Mesenchymal stem cell (in vitro differentiated cells and primary cell): Measurements from ENCODE around the gene ABTB2.

Experiments used
- DNase-seq: peaks from one replicate; pipeline ENCODE4 v3.0.0-alpha.2; 2013
- H2AFZ ChIP-seq: one replicate; pipeline ENCODE4 v1.6.1; 2013; ENCODE audit warnings: low read depth, mild to moderate bottlenecking, control low read depth, inconsistent platforms, low read length, moderate library complexity
- H2AK5ac ChIP-seq: 2 replicates; pipeline ENCODE4 v1.6.1; 2013; ENCODE audit warnings: low read length, moderate library complexity, mild to moderate bottlenecking, inconsistent platforms; ENCODE audit not compliant: severe bottlenecking
- H2BK120ac ChIP-seq: one replicate; pipeline ENCODE4 v1.6.1; 2013; ENCODE audit warnings: low read depth, mild to moderate bottlenecking, inconsistent platforms, low read length, moderate library complexity
- H2BK12ac ChIP-seq, 2 experiments: one replicate each; pipeline ENCODE4 v1.6.1; 2013; ENCODE audit warnings: inconsistent platforms in 2 of 2, low read length in 2 of 2, mild to moderate bottlenecking in 2 of 2, moderate library complexity in 2 of 2, control low read depth in 1 of 2
- H2BK15ac ChIP-seq: one replicate; pipeline ENCODE4 v1.6.1; 2013; ENCODE audit warnings: mild to moderate bottlenecking, low read depth, inconsistent platforms; ENCODE audit not compliant: poor library complexity, severe bottlenecking
- H2BK5ac ChIP-seq: 2 replicates; pipeline ENCODE4 v1.6.1; 2013; ENCODE audit warnings: low read depth, mild to moderate bottlenecking, low read length, control low read depth, inconsistent platforms; ENCODE audit not compliant: poor library complexity, severe bottlenecking
- H3K14ac ChIP-seq, 2 experiments: one replicate each; pipeline ENCODE4 v1.6.1; 2013; ENCODE audit warnings: inconsistent platforms in 2 of 2, low read length in 2 of 2, control low read depth in 1 of 2, mild to moderate bottlenecking in 1 of 2, moderate library complexity in 1 of 2
- H3K18ac ChIP-seq, 2 experiments: one replicate each; pipeline ENCODE4 v1.6.1; 2013; ENCODE audit warnings: inconsistent platforms in 2 of 2, low read length in 2 of 2, control low read depth in 1 of 2, low read depth in 1 of 2, mild to moderate bottlenecking in 1 of 2
- H3K23ac ChIP-seq, 2 experiments: one replicate each; pipeline ENCODE4 v1.6.1; 2013; ENCODE audit warnings: inconsistent platforms in 2 of 2, low read length in 2 of 2, mild to moderate bottlenecking in 2 of 2, moderate library complexity in 2 of 2, control low read depth in 1 of 2
- H3K27ac ChIP-seq: 2 replicates; pipeline ENCODE4 v1.5.1; 2013; ENCODE audit warnings: mild to moderate bottlenecking, moderate library complexity, low read length, control low read depth, inconsistent platforms; ENCODE audit not compliant: poor library complexity, severe bottlenecking
- H3K27me3 ChIP-seq, 2 experiments: 2 replicates each; pipeline versions ENCODE4 v1.6.1 to v1.7.0; 2013; ENCODE audit warnings: low read length in 2 of 2, mild to moderate bottlenecking in 2 of 2, moderate library complexity in 2 of 2, control low read depth in 1 of 2, inconsistent platforms in 1 of 2; ENCODE audit not compliant: control insufficient read depth in 1 of 2, insufficient read depth in 1 of 2
- H3K36me3 ChIP-seq, 2 experiments: 2 replicates each; pipeline versions ENCODE4 v1.6.1 to v1.7.0; 2013; ENCODE audit warnings: low read length in 2 of 2, control low read depth in 1 of 2, inconsistent platforms in 1 of 2, low read depth in 1 of 2, mild to moderate bottlenecking in 1 of 2; ENCODE audit not compliant: insufficient read depth in 2 of 2, control insufficient read depth in 1 of 2
- H3K4ac ChIP-seq, 2 experiments: one replicate each; pipeline ENCODE4 v1.6.1; 2013; ENCODE audit warnings: inconsistent platforms in 2 of 2, low read length in 2 of 2, mild to moderate bottlenecking in 2 of 2, moderate library complexity in 2 of 2, control low read depth in 1 of 2, low read depth in 1 of 2
- H3K4me1 ChIP-seq: 2 replicates; pipeline ENCODE4 v1.6.1; 2013; ENCODE audit warnings: low read depth, low read length, control low read depth; ENCODE audit not compliant: control insufficient read depth, insufficient read depth
- H3K4me2 ChIP-seq: 2 replicates; pipeline ENCODE4 v1.6.1; 2013; ENCODE audit warnings: low read length, mild to moderate bottlenecking, inconsistent platforms; ENCODE audit not compliant: poor library complexity, severe bottlenecking
- H3K4me3 ChIP-seq, 2 experiments: 2 replicates each; pipeline versions ENCODE4 v1.5.1 to v1.7.0; 2013; ENCODE audit warnings: low read length in 2 of 2, mild to moderate bottlenecking in 2 of 2, control low read depth in 1 of 2, low read depth in 1 of 2; ENCODE audit not compliant: insufficient read depth in 1 of 2
- H3K79me1 ChIP-seq: replicated peaks from 2 replicates; pipeline ENCODE4 v1.6.1; 2013; ENCODE audit warnings: mild to moderate bottlenecking, control low read depth, low read length, inconsistent platforms; ENCODE audit not compliant: poor library complexity, severe bottlenecking
- H3K9ac ChIP-seq: 2 replicates; pipeline ENCODE4 v1.7.0; 2013; ENCODE audit warnings: mild to moderate bottlenecking, low read length, moderate library complexity
- H3K9me3 ChIP-seq: 2 replicates; pipeline ENCODE4 v1.7.0; 2013; ENCODE audit warnings: mild to moderate bottlenecking, low read length; ENCODE audit not compliant: control insufficient read depth
- H4K8ac ChIP-seq: one replicate; pipeline ENCODE4 v1.6.1; 2013; ENCODE audit warnings: inconsistent platforms, mild to moderate bottlenecking, low read length, moderate library complexity
- H4K91ac ChIP-seq: one replicate; pipeline ENCODE4 v1.6.1; 2013; ENCODE audit warnings: mild to moderate bottlenecking, low read length, inconsistent platforms
- WGBS: methylation state at CpG from one replicate; pipeline ENCODE4 v1.1.7; 2013; ENCODE audit warnings: mixed read lengths; 5-methylcytosine and 5-hydroxymethylcytosine counted together

The ABTB2 gene

GRCh38 chr11:34267013-34267412 is 90.8 kb downstream of the ABTB2 start:
- Histone ChIP-seq H2AK5ac (peak overlapping the region; percentile 21), H3K9ac (peak overlapping the region; percentile 13), H2BK120ac (no peak overlapping the region), H3K79me1 (peaks cover 42% of the 10 kb centered on the region), H3K4me2 (no peak overlapping the region), H3K36me3 (no peaks in the 10 kb centered on the region), H2BK12ac (peak overlapping the region in 1 of 2 experiments; percentile 8), H2BK5ac (no peak overlapping the region), H3K27ac (no peak overlapping the region), H3K14ac (no peak overlapping the region), H2AFZ (no peak overlapping the region), H3K23ac (no peak overlapping the region), H2BK15ac (no peak overlapping the region), H3K9me3 (no peaks in the 10 kb centered on the region), H3K18ac (no peak overlapping the region), H4K8ac (no peak overlapping the region), H3K4ac (no peak overlapping the region), H3K4me3 (peak overlapping the region in 1 of 2 experiments; percentile 30), H4K91ac (no peak overlapping the region), H3K27me3 (peaks cover 0 to 9% of the 10 kb centered on the region in 2 experiments), H3K4me1 (peaks cover 28% of the 10 kb centered on the region)
- WGBS, result 84% methylated on average over 9 of the region's 11 CpGs
- no peak for DNase-seq

- H3K9me3 ChIP-seq, result no peaks in the 10 kb centered on the region
- no peak overlapping the region for H2AFZ ChIP-seq
- peak overlapping the region; percentile 19 for H3K27ac ChIP-seq
- H4K91ac ChIP-seq, result no peak overlapping the region
- no peak overlapping the region for H2BK12ac ChIP-seq
- H2BK15ac ChIP-seq, result no peak overlapping the region
- no peak overlapping the region for H4K8ac ChIP-seq
- no peak overlapping the region for H2BK120ac ChIP-seq
- no peak overlapping the region for H3K4me2 ChIP-seq
- H3K4me1 ChIP-seq, result peaks cover 28% of the 10 kb centered on the region
- H2AK5ac ChIP-seq, result peak overlapping the region; percentile 51
- WGBS, result 65% methylated on average over 8 of the region's 11 CpGs
- H3K14ac ChIP-seq, result no peak overlapping the region
- DNase-seq, result peak; percentile 70
- peaks cover 0 to 9% of the 10 kb centered on the region in 2 experiments for H3K27me3 ChIP-seq
- H2BK5ac ChIP-seq, result no peak overlapping the region
- peak overlapping the region; percentile 44 for H3K9ac ChIP-seq
- H3K4ac ChIP-seq, result no peak overlapping the region
- H3K18ac ChIP-seq, result no peak overlapping the region
- H3K23ac ChIP-seq, result no peak overlapping the region
- H3K79me1 ChIP-seq, result peaks cover 42% of the 10 kb centered on the region
- H3K4me3 ChIP-seq, result no peak overlapping the region
- no peaks in the 10 kb centered on the region for H3K36me3 ChIP-seq
Measured at GRCh38 chr11:34266090-34266912, 91.5 kb downstream of the ABTB2 start.

DNA sequence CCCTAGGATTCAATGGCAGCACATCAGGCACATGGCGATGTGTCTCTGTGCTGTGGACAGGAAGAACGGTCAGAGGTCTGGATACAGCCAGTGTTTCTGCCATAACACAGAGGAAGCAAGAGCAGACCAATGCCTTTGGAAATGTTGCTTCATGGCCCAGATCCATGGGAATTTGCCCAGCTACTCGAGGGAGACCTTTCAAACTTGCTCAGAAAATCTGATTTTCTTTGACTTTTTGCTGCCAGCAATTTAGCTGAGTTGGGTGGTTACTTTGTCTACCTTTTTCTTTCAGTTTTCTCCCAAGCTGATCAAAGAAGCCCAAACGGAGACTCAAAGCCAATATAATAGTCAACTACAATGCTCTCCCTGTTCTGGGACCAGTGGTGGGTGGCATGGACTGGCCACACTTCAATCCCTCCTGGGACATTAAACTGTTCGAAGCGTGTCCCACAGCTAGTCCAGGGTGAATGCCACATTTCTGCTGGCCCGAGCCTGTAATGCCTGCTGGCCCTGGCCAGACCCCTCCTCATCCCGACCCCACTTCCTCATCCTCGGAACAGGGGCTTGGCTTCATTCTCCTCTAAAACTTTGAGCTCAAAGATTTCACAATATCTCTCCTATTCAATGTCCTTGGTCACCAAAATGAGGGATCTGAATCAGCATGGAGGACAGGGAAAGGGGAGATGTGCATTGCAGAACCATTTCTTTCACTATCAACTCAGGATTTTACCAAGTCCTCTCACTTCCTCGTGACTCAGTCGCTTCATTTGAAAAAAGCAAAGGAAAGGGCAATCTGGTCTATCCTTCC is 93.3 kb downstream of the ABTB2 start:
- Histone ChIP-seq H3K4me3 (no peak overlapping the region), H3K27ac (no peak overlapping the region), H2AFZ (no peak overlapping the region), H2BK15ac (no peak overlapping the region), H2BK5ac (no peak overlapping the region), H3K4me1 (peaks cover 26% of the 10 kb centered on the region), H3K36me3 (no peaks in the 10 kb centered on the region), H3K14ac (no peak overlapping the region), H3K18ac (no peak overlapping the region), H2AK5ac (peak overlapping the region; percentile 57), H4K91ac (no peak overlapping the region), H3K9me3 (no peaks in the 10 kb centered on the region), H3K27me3 (peaks cover 0 to 9% of the 10 kb centered on the region in 2 experiments), H3K79me1 (peaks cover 37% of the 10 kb centered on the region), H4K8ac (no peak overlapping the region), H3K4ac (no peak overlapping the region), H2BK120ac (no peak overlapping the region), H2BK12ac (no peak overlapping the region), H3K9ac (peak overlapping the region; percentile 28), H3K4me2 (no peak overlapping the region), H3K23ac (no peak overlapping the region)
- no peak for DNase-seq
- 97% methylated on average over 11 of the region's 11 CpGs for WGBS
